WTC11 (cell line): ENCODE results near the gene PRXL2B.

Experiments used
- ATF3 ChIP-seq: sonication (generic); formaldehyde crosslinking; conservative IDR thresholded peaks from 2 replicates; pipeline ENCODE4 v1.8.1; 2022; ENCODE audit warnings: mild to moderate bottlenecking, missing genetic modification reagents
- CREM ChIP-seq: sonication (generic); formaldehyde crosslinking; IDR thresholded peaks from 2 replicates; pipeline ENCODE4 v1.8.1; 2022; ENCODE audit warnings: mild to moderate bottlenecking, missing genetic modification reagents, moderate library complexity
- CTCF ChIP-seq: fragments of 200-600 bp; IDR thresholded peaks from 2 replicates; pipeline ENCODE4 v1.8.0; 2022; ENCODE audit warnings: antibody characterized with exemption
- ELF4 ChIP-seq: sonication (generic); formaldehyde crosslinking; IDR thresholded peaks from 2 replicates; pipeline ENCODE4 v1.8.1; 2022; ENCODE audit warnings: low read depth, mild to moderate bottlenecking, moderate library complexity, missing genetic modification reagents
- ETV6 ChIP-seq: sonication (generic); formaldehyde crosslinking; IDR thresholded peaks from 2 replicates; pipeline ENCODE4 v1.8.1; 2022; ENCODE audit warnings: mild to moderate bottlenecking, missing genetic modification reagents
- FOXP1 ChIP-seq: sonication (generic); formaldehyde crosslinking; IDR thresholded peaks from 2 replicates; pipeline ENCODE4 v1.8.0; 2022; ENCODE audit warnings: missing genetic modification reagents, mild to moderate bottlenecking, moderate library complexity, borderline replicate concordance
- ZBTB21 ChIP-seq: sonication (generic); formaldehyde crosslinking; IDR thresholded peaks from 2 replicates; pipeline ENCODE4 v1.8.1; 2023; ENCODE audit warnings: mild to moderate bottlenecking, missing genetic modification reagents, borderline replicate concordance

- TF ChIP-seq CTCF (no peak), FOXP1 (no peak), ZBTB21 (CRISPR knock-in tag) (no peak), CREM (CRISPR knock-in tag) (no peak), ELF4 (CRISPR knock-in tag) (no peak), ETV6 (CRISPR knock-in tag) (no peak), ATF3 (CRISPR knock-in tag) (no peak)
Measured at GRCh38 chr1:2556277-2556677, 30.3 kb upstream of the PRXL2B start, which contains the start of gene TNFRSF14.
